Ovary (tissue), 9 donors: ENCODE results near the gene LPCAT2. TPM values are rescaled to one million over a fixed set of nuclear protein-coding genes. Genes with fewer than 3 reads are reported as not detected.

Experiments
- DNase-seq, 5 donors: peaks; one replicate each; pipeline ENCODE4 v3.0.0-alpha.2; 2019 to 2020
- H3K27ac ChIP-seq, 2 donors: fragments of 200-600 bp; one replicate each; pipeline versions ENCODE4 v1.5.1 to v1.8.0; 2019 to 2022
- H3K27me3 ChIP-seq: fragments of 200-600 bp; one replicate; pipeline ENCODE4 v1.8.0; 2022
- H3K36me3 ChIP-seq: fragments of 200-600 bp; sonication (generic); one replicate; pipeline ENCODE4 v1.5.1; 2019
- H3K4me1 ChIP-seq: one replicate; pipeline ENCODE4 v1.8.1; 2013; ENCODE audit warnings: mild to moderate bottlenecking, moderate library complexity; ENCODE audit not compliant: insufficient read depth
- H3K4me3 ChIP-seq: fragments of 200-600 bp; sonication (generic); one replicate; pipeline ENCODE4 v1.5.1; 2017
- H3K9me3 ChIP-seq, 2 donors: fragments of 200-600 bp in 1 of 2; sonication (generic) in 1 of 2; one replicate each; pipeline versions ENCODE4 v1.5.1 to v1.8.1; 2013 to 2019; ENCODE audit warnings: mild to moderate bottlenecking in 1 of 2, moderate library complexity in 1 of 2
- CTCF ChIP-seq, 3 donors: fragments of 450-650 bp in 2 of 3; fragments of 200-600 bp in 1 of 3; IDR thresholded peaks; one replicate each; pipeline versions ENCODE4 v1.5.1 to v1.8.0; 2016 to 2022; ENCODE audit warnings: antibody characterized with exemption in 3 of 3, mild to moderate bottlenecking in 1 of 3
- EP300 ChIP-seq: sonication (generic); formaldehyde crosslinking; IDR thresholded peaks from one replicate; pipeline ENCODE4 v1.6.1; 2017; ENCODE audit warnings: antibody characterized with exemption
- POLR2A ChIP-seq: fragments of 450-650 bp; IDR thresholded peaks from one replicate; pipeline ENCODE4 v1.6.1; 2017; ENCODE audit warnings: antibody characterized with exemption, mild to moderate bottlenecking, moderate library complexity
- WGBS, 3 donors: extraction: QIAGEN DNeasy Blood & Tissue Kit in 1 of 3; methylation state at CpG; one replicate each; pipeline versions ENCODE4 v1.1.5 to v1.1.7; 2013 to 2017; 5-methylcytosine and 5-hydroxymethylcytosine counted together
- intact Hi-C, 4 donors: fragments of 100-400 bp; cut with DNase I; formaldehyde crosslinking; loops; one replicate each; pipeline versions ENCODE4 v1.11.0 to v1.15.1; 2022 to 2023
- polyA plus RNA-seq, 2 donors: library from polyadenylated mRNA; stranded (reverse); fragments of 200-250 nt in 1 of 2; fragments of 350-450 nt in 1 of 2; fragmentation: Illumina TruSeq in 1 of 2; extraction: RNeasy Lipid Tissue Mini Kit (QIAGEN cat#74804) in 1 of 2; gene quantifications; one replicate each; pipeline ENCODE4 v1.2.3, GENCODE V29; 2013 to 2014
- total RNA-seq, 7 donors: library from RNA; depleted of rRNA in 2 of 7; stranded (reverse); fragments of >200 nt in 2 of 7; fragmentation: NEBNext Ultra II Directional in 3 of 7; extraction: Animal tissue kit (Norgen Biotek cat#: 25700) in 3 of 7; gene quantifications; one replicate each; pipeline versions ENCODE4 v1.1.0 to v1.2.4, GENCODE V29; 2016 to 2023
- donor health status: DM: no; HTN: no; CAD: no; lungs with moderate emphysema.
- donor health status: DM: no; HTN: no; CAD: no.
- donor health status: Bipolar disorder and iron deficiency.
- donor health status: DM: yes; HTN: yes; CAD: no.
- donor health status: DM: no; HTN: no; CAD: no.
- donor health status: DM: yes; HTN: yes; CAD: no.

Gene LPCAT2
- total and polyA plus RNA-seq, 9 donors: 12.2 to 39.7 (median 22.3) TPM

- Histone ChIP-seq H3K4me1 (no peaks in the 10 kb centered on the region), H3K27ac (no peak overlapping the region), H3K27me3 (no peaks in the 10 kb centered on the region), H3K4me3 (no peak overlapping the region), H3K9me3 (no peaks in the 10 kb centered on the region), H3K36me3 (no peaks in the 10 kb centered on the region)
- intact Hi-C loops: no loop called here
- WGBS, 3 donors: 85 to 91% (median 88%) methylated on average over 2 of the region's 2 CpGs
- TF ChIP-seq EP300 (no peak), POLR2A (no peak), CTCF (IDR thresholded peaks at IDR 0.05) (no peak)
- DNase-seq: no peak
Observed at GRCh38 chr16:55574811-55575210, 65.9 kb downstream of the LPCAT2 start.

- Histone ChIP-seq H3K36me3 (no peaks in the 10 kb centered on the region), H3K4me3 (no peak overlapping the region), H3K27me3 (no peaks in the 10 kb centered on the region), H3K4me1 (no peaks in the 10 kb centered on the region), H3K9me3 (no peaks in the 10 kb centered on the region), H3K27ac (no peak overlapping the region)
- no peak for TF ChIP-seq CTCF (IDR thresholded peaks at IDR 0.05)
- no peak for DNase-seq
- WGBS, 3 donors: 44 to 64% (median 50%) methylated on average over 1 of the region's 1 CpG
- intact Hi-C loops: no loop called here
Observed at GRCh38 chr16:55575496-55575895, 66.6 kb downstream of the LPCAT2 start.

GRCh38 chr16:55576384-55576783, 67.5 kb downstream of the LPCAT2 start:
- H3K9me3 ChIP-seq: no peaks in the 10 kb centered on the region
- intact Hi-C loops: no loop called here

GRCh38 chr16:55577887-55578286, 69.0 kb downstream of the LPCAT2 start:
- H3K27ac ChIP-seq: no peak overlapping the region
- H3K36me3 ChIP-seq: no peaks in the 10 kb centered on the region
- TF ChIP-seq CTCF (IDR thresholded peaks at IDR 0.05) (no peak), EP300 (no peak), POLR2A (no peak)
- no peak for DNase-seq
- no peak overlapping the region for H3K4me3 ChIP-seq
- intact Hi-C loops: no loop called here
- H3K4me1 ChIP-seq: no peaks in the 10 kb centered on the region
- H3K27me3 ChIP-seq: no peaks in the 10 kb centered on the region
- 87 to 96% (median 89%) methylated on average over 3 of the region's 3 CpGs for WGBS, 3 donors
- H3K9me3 ChIP-seq: no peaks in the 10 kb centered on the region

More at GRCh38 chr16:55576384-55576783, 67.5 kb downstream of the LPCAT2 start:
- H3K4me1 ChIP-seq: no peaks in the 10 kb centered on the region
- no peaks in the 10 kb centered on the region for H3K27me3 ChIP-seq
- no peak for DNase-seq
- no peak overlapping the region for H3K4me3 ChIP-seq
- WGBS, 3 donors: 56 to 87% (median 75%) methylated on average over 2 of the region's 2 CpGs
- no peak for TF ChIP-seq EP300
- TF ChIP-seq CTCF (IDR thresholded peaks at IDR 0.05): no peak
- no peak for TF ChIP-seq POLR2A
- no peaks in the 10 kb centered on the region for H3K36me3 ChIP-seq
- no peak overlapping the region for H3K27ac ChIP-seq

- Histone ChIP-seq H3K27ac (no peak overlapping the region), H3K4me3 (no peak overlapping the region), H3K27me3 (no peaks in the 10 kb centered on the region), H3K36me3 (no peaks in the 10 kb centered on the region), H3K9me3 (no peaks in the 10 kb centered on the region), H3K4me1 (no peaks in the 10 kb centered on the region)
- intact Hi-C loops: no loop called here
- WGBS, 3 donors: 70 to 82% (median 80%) methylated on average over 2 of the region's 2 CpGs
- TF ChIP-seq POLR2A (no peak), EP300 (no peak), CTCF (IDR thresholded peaks at IDR 0.05) (no peak)
- no peak for DNase-seq
Observed at GRCh38 chr16:55585631-55586030, 76.8 kb downstream of the LPCAT2 start.
